ENCODE measurements around the gene AGXT2.
"Not testable (repeated sequence)": the region's sequence is repeated elsewhere in the genome, so short reads cannot be mapped to it uniquely, and the experiment has no call there.

The AGXT2 gene

GRCh38 chr5:34976347-34976746 is 71.4 kb downstream of the AGXT2 start:
- TF ChIP-seq CTCF (IDR thresholded peaks at IDR 0.05; ENCODE audit: extremely low read depth, insufficient read depth, missing control alignments): no peak
- in situ Hi-C loops (cut with MboI; ENCODE audit: low pct_unique_long_range_greater_than_20kb, low sequenced_read_pairs, unreplicated experiment): no loop called here
- no peak for DNase-seq (ENCODE audit: low spot score)

- in situ Hi-C loops (cut with MboI; ENCODE audit: low pct_unique_long_range_greater_than_20kb, low sequenced_read_pairs, unreplicated experiment); DNase-seq (ENCODE audit: low spot score): not testable (repeated sequence)
Observed at GRCh38 chr5:34971655-34972054, 76.1 kb downstream of the AGXT2 start.

GRCh38 chr5:34970552-34970951 is 77.2 kb downstream of the AGXT2 start:
- no peak for DNase-seq (ENCODE audit: low spot score)
- TF ChIP-seq CTCF (IDR thresholded peaks at IDR 0.05; ENCODE audit: extremely low read depth, insufficient read depth, missing control alignments): no peak
- in situ Hi-C loops (cut with MboI; ENCODE audit: low pct_unique_long_range_greater_than_20kb, low sequenced_read_pairs, unreplicated experiment): no loop called here

- TF ChIP-seq CTCF (IDR thresholded peaks at IDR 0.05; ENCODE audit: extremely low read depth, insufficient read depth, missing control alignments): no peak
- in situ Hi-C loops (cut with MboI; ENCODE audit: low pct_unique_long_range_greater_than_20kb, low sequenced_read_pairs, unreplicated experiment): no loop called here
Observed at GRCh38 chr5:34968258-34968657, 79.5 kb downstream of the AGXT2 start.

GRCh38 chr5:34967540-34967939 is 80.2 kb downstream of the AGXT2 start:
- in situ Hi-C loops (cut with MboI; ENCODE audit: low pct_unique_long_range_greater_than_20kb, low sequenced_read_pairs, unreplicated experiment): no loop called here
- DNase-seq (ENCODE audit: low spot score): no peak
- no peak for TF ChIP-seq CTCF (IDR thresholded peaks at IDR 0.05; ENCODE audit: extremely low read depth, insufficient read depth, missing control alignments)

More at GRCh38 chr5:34968258-34968657, 79.5 kb downstream of the AGXT2 start:
- DNase-seq (ENCODE audit: low spot score): no peak

- peak; percentile 61 for DNase-seq (ENCODE audit: low spot score)
- no peak for TF ChIP-seq CTCF (IDR thresholded peaks at IDR 0.05; ENCODE audit: extremely low read depth, insufficient read depth, missing control alignments)
- in situ Hi-C loops (cut with MboI; ENCODE audit: low pct_unique_long_range_greater_than_20kb, low sequenced_read_pairs, unreplicated experiment): loop anchor here (10.0 kb wide), 1 partner anchor 45 kb away; no protein-coding TSS in a partner anchor
Observed at GRCh38 chr5:34959323-34959722, 88.4 kb downstream of the AGXT2 start.

GRCh38 chr5:34957857-34958690 is 89.7 kb downstream of the AGXT2 start:
- peak; percentile 61 for TF ChIP-seq CTCF (IDR thresholded peaks at IDR 0.05; ENCODE audit: extremely low read depth, insufficient read depth, missing control alignments)
- in situ Hi-C loops (cut with MboI; ENCODE audit: low pct_unique_long_range_greater_than_20kb, low sequenced_read_pairs, unreplicated experiment): loop anchor here (10.0 kb wide), 1 partner anchor 47 kb away; no protein-coding TSS in a partner anchor
- DNase-seq (ENCODE audit: low spot score): peak; percentile 54
